Spleen (tissue), 7 donors: ENCODE measurements around the gene TRIM71.

Source experiments
- POLR2AphosphoS5 ChIP-seq, 3 donors: sonication (generic); formaldehyde crosslinking; IDR thresholded peaks; one replicate each; pipeline ENCODE4 v1.5.1; 2017; ENCODE audit warnings: antibody characterized with exemption in 3 of 3
- TF ChIP-seq, protein P1 (sequence below), 11 experiments: fragments of 200-600 bp in 7 of 11; fragments of 450-650 bp in 4 of 11; sonication (generic) in 4 of 11; IDR thresholded peaks in 8 of 11; conservative IDR thresholded peaks in 3 of 11; 1 replicate in 7 of 11; 2 replicates in 4 of 11; pipeline versions ENCODE4 v1.4.0 to v1.8.0; 2016 to 2021; ENCODE audit warnings: antibody characterized with exemption in 11 of 11, inconsistent platforms in 4 of 11, mild to moderate bottlenecking in 1 of 11
- donor health status: DM: no; HTN: no; CAD: no; lungs with moderate emphysema.
- donor health status: DM: no; HTN: no; CAD: no.
- donor health status: DM: no; HTN: no; CAD: no.

DNA sequence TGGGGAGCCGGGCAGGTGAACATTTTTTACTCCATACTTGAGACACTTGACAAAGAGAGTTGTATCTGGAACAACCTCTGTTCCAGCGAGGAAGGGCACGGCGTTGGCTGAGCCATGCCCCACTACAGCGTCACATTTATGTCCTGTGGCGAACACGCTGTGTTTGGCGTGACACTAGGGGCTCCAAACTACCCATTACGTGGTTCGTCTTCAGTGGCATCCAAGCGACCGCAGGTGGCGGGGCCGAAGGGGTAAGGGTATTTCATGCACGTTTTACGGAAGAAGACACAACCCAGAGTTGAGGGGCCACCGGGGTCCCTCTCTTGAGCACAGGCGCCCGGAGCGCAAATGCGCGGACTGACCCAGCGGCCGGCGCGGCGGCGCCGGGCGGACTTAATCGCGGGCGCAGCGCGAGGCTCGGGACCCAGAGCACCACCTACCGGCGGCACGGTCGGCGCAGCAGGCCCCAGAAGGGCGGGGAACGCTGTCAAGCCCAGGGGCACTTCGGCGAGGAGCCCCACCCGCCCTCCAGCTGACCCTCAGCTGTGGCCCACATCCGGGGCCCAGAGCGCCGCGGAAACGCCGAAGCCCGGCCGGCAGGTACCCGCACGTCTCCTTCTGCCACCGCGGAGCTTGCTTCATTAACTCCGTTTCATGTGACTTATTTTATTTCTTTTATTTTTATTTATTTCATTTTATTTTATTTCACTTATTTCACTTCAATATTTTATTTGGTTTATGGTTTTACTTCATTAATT is 36.4 kb upstream of the TRIM71 start:
- peak in 1 of 3 donors; percentile 59 for TF ChIP-seq POLR2AphosphoS5 (IDR thresholded peaks at IDR 0.05)
- TF ChIP-seq, protein P1, sequence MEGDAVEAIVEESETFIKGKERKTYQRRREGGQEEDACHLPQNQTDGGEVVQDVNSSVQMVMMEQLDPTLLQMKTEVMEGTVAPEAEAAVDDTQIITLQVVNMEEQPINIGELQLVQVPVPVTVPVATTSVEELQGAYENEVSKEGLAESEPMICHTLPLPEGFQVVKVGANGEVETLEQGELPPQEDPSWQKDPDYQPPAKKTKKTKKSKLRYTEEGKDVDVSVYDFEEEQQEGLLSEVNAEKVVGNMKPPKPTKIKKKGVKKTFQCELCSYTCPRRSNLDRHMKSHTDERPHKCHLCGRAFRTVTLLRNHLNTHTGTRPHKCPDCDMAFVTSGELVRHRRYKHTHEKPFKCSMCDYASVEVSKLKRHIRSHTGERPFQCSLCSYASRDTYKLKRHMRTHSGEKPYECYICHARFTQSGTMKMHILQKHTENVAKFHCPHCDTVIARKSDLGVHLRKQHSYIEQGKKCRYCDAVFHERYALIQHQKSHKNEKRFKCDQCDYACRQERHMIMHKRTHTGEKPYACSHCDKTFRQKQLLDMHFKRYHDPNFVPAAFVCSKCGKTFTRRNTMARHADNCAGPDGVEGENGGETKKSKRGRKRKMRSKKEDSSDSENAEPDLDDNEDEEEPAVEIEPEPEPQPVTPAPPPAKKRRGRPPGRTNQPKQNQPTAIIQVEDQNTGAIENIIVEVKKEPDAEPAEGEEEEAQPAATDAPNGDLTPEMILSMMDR (IDR thresholded peaks at IDR 0.05 in 8 of 11, conservative IDR thresholded peaks at IDR 0.05 in 3 of 11): peak; percentile 32 to 85 (median 70)
